ENCODE results near the gene BRSK2.

DNA sequence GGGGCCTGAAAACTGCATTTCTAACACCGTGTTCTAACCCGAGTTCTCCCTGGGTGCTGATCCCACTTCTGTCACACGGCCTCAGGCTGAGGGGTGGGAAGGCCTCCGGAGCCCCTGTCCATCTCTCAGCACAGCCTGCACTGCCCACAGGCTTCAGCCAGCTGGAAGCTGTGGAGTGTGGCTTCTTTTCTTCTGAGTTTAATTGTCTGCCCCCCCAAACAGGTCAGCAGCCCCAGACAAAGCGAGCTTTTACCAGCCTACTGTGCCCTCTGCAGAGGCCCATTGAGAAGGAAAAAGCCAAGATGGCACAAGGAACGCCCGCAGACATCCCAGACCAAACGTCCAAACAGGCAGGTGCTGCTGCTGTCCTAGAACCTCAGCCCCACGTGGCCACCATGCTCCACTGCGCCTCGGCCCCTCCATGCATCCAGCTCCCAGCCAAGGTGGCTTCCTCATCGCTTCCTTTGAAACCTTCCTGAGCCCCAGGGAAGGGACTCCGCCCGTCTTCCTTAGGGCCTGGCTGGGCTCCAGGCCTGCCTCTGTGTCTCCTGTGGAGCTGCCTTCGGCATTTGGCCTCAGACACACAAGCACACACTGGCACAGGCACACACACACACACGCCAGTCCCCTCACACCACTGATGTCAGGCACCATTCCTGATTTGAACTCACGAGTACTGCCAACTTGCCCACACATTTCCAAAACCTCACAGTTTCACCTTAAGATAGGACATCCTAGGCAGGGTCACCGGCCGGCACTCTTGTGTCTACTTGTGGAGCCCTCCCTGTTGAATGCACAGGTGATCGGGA is 95.2 kb downstream of the BRSK2 start:
- TF ChIP-seq, protein P1, sequence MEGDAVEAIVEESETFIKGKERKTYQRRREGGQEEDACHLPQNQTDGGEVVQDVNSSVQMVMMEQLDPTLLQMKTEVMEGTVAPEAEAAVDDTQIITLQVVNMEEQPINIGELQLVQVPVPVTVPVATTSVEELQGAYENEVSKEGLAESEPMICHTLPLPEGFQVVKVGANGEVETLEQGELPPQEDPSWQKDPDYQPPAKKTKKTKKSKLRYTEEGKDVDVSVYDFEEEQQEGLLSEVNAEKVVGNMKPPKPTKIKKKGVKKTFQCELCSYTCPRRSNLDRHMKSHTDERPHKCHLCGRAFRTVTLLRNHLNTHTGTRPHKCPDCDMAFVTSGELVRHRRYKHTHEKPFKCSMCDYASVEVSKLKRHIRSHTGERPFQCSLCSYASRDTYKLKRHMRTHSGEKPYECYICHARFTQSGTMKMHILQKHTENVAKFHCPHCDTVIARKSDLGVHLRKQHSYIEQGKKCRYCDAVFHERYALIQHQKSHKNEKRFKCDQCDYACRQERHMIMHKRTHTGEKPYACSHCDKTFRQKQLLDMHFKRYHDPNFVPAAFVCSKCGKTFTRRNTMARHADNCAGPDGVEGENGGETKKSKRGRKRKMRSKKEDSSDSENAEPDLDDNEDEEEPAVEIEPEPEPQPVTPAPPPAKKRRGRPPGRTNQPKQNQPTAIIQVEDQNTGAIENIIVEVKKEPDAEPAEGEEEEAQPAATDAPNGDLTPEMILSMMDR (IDR thresholded peaks at IDR 0.05) = no peak
- TF ChIP-seq POLR2AphosphoS5 (IDR thresholded peaks at IDR 0.05) (no peak), POLR2A (IDR thresholded peaks at IDR 0.05) (no peak)
